ENCODE data around the gene TNFAIP6.

TNFAIP6 gene

GRCh38 chr2:151358166-151358970 lies 976 bp downstream of the TNFAIP6 start:
- DNase-seq (ENCODE audit: low read depth) = no peak
- peak overlapping the region; percentile 5 for H3K4me3 ChIP-seq (ENCODE audit: low read depth, low read length)

GRCh38 chr2:151359768-151360461 lies 2.5 kb downstream of the TNFAIP6 start:
- H3K4me3 ChIP-seq (ENCODE audit: low read depth, low read length) = no peak overlapping the region
- DNase-seq (ENCODE audit: low read depth) = no peak

- no peak for DNase-seq (ENCODE audit: low read depth)
- no peak overlapping the region for H3K4me3 ChIP-seq (ENCODE audit: low read depth, low read length)
These were observed 4.4 kb downstream of the TNFAIP6 start for GRCh38 chr2:151361674-151362370.

- DNase-seq (ENCODE audit: low read depth) = peak; percentile 66
These were observed 6.3 kb downstream of the TNFAIP6 start for GRCh38 chr2:151363709-151364108.

GRCh38 chr2:151367571-151367970 lies 10.2 kb downstream of the TNFAIP6 start:
- H3K4me3 ChIP-seq (ENCODE audit: low read depth, low read length) = no peak overlapping the region
- no peak for DNase-seq (ENCODE audit: low read depth)

More at GRCh38 chr2:151363709-151364108, 6.3 kb downstream of the TNFAIP6 start:
- no peak overlapping the region for H3K4me3 ChIP-seq (ENCODE audit: low read depth, low read length)

GRCh38 chr2:151374436-151374835 lies 17.0 kb downstream of the TNFAIP6 start:
- H3K4me3 ChIP-seq (ENCODE audit: low read depth, low read length) = no peak overlapping the region
- DNase-seq (ENCODE audit: low read depth) = peak; percentile 65

- no peak overlapping the region for H3K4me3 ChIP-seq (ENCODE audit: low read depth, low read length)
- DNase-seq (ENCODE audit: low read depth) = peak; percentile 77
These were observed 21.8 kb downstream of the TNFAIP6 start for GRCh38 chr2:151379169-151379568.

GRCh38 chr2:151380580-151381235 lies 23.3 kb downstream of the TNFAIP6 start:
- H3K4me3 ChIP-seq (ENCODE audit: low read depth, low read length) = no peak overlapping the region
- no peak for DNase-seq (ENCODE audit: low read depth)

GRCh38 chr2:151381266-151381665 lies 23.9 kb downstream of the TNFAIP6 start:
- H3K4me3 ChIP-seq (ENCODE audit: low read depth, low read length) = no peak overlapping the region
- no peak for DNase-seq (ENCODE audit: low read depth)

- no peak overlapping the region for H3K4me3 ChIP-seq (ENCODE audit: low read depth, low read length)
- DNase-seq (ENCODE audit: low read depth) = no peak
These were observed 30.6 kb downstream of the TNFAIP6 start for GRCh38 chr2:151388011-151388410.

GRCh38 chr2:151391436-151391835 lies 34.0 kb downstream of the TNFAIP6 start:
- DNase-seq (ENCODE audit: low read depth) = no peak
- H3K4me3 ChIP-seq (ENCODE audit: low read depth, low read length) = no peak overlapping the region

- no peak overlapping the region for H3K4me3 ChIP-seq (ENCODE audit: low read depth, low read length)
- DNase-seq (ENCODE audit: low read depth) = no peak
These were observed 37.1 kb downstream of the TNFAIP6 start for GRCh38 chr2:151394509-151394908.

GRCh38 chr2:151395509-151396374 lies 38.4 kb downstream of the TNFAIP6 start:
- no peak overlapping the region for H3K4me3 ChIP-seq (ENCODE audit: low read depth, low read length)
- no peak for DNase-seq (ENCODE audit: low read depth)

- H3K4me3 ChIP-seq (ENCODE audit: low read depth, low read length) = no peak overlapping the region
- no peak for DNase-seq (ENCODE audit: low read depth)
These were observed 42.6 kb downstream of the TNFAIP6 start for GRCh38 chr2:151399981-151400380.

GRCh38 chr2:151401149-151401548 lies 43.8 kb downstream of the TNFAIP6 start:
- no peak for DNase-seq (ENCODE audit: low read depth)
- H3K4me3 ChIP-seq (ENCODE audit: low read depth, low read length) = no peak overlapping the region

GRCh38 chr2:151403914-151404313 lies 46.5 kb downstream of the TNFAIP6 start:
- H3K4me3 ChIP-seq (ENCODE audit: low read depth, low read length) = no peak overlapping the region
- no peak for DNase-seq (ENCODE audit: low read depth)

- no peak overlapping the region for H3K4me3 ChIP-seq (ENCODE audit: low read depth, low read length)
- no peak for DNase-seq (ENCODE audit: low read depth)
These were observed 48.0 kb downstream of the TNFAIP6 start for GRCh38 chr2:151405376-151405775.

GRCh38 chr2:151407281-151407680 lies 49.9 kb downstream of the TNFAIP6 start:
- DNase-seq (ENCODE audit: low read depth) = no peak
- H3K4me3 ChIP-seq (ENCODE audit: low read depth, low read length) = no peak overlapping the region
